ENCODE results near the gene MYO9A.
"Not testable (repeated sequence)": the region's sequence is repeated elsewhere in the genome, so short reads cannot be mapped to it uniquely, and the experiment has no call there.

Gene MYO9A

DNA sequence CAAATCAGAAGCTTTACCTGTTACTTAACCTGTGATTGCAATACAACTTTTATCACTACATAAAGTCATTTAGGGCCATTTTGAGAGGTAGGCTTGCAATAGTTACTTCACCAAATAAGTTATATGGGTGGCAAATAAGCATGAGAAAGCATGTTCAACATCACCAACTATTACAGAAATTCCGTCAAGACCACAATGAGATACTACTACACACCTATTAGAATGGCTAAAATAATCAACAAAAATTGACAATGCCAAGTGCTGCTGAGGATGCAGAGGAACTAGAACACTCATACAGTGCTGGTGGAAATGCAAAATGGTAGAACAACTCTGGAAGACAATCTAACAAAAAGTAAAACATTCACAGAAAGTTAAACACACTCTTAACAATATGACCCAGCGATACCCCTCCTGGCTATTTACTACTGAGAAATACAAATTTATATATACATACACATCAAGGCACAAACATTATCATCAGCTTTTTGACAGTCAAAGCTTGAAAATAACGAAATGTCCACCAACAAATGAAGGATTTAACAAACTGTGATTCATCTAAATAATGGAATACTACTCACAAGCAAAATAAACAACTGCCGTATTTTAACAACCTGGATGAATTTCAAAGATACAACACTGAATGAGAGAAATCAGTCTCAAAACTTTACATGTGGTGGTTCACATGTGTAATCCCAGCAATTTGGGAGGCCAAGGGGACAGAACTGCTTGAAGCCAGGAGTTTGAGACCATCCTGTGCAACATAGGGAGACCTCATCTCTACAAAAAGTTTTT lies 82.9 kb downstream of the MYO9A start:
- peak; percentile 68 for DNase-seq

DNA sequence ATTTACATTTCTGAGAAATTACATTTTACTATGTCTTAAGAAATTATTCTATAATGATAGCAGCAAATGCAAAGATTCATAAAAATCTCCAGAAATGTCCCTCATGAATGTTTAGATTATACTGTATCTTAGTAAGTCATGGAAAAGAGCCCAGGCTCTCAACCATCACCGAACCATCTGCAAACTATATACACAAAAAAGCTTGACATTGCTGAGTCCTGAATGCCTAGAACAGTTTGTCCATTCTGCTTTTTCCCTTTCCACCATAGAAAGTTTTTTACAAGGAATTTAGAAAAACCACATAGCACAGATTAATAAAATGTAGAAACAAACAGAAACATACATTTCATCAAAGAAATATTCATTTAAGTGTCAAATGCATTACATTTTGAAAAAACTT lies 83.6 kb downstream of the MYO9A start:
- peak; percentile 36 for DNase-seq

DNA sequence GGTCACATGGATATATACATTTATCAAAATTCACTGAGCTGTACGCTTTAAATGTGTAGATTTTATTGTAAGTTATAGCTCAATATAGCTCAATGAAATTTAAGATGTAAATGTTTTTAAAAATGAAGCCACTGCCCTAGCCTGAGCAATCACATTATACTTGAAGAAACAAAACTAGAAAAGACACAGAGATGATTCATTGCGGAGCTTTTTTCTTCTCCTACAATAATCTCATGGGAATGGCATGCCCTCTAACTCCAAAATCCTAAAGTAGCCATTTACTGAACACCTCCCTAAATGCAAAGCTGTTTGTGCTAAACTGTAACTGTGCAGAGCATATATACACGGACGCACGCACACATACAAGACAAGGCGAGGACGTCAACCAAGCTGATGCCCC lies 84.2 kb downstream of the MYO9A start:
- peak; percentile 73 for DNase-seq

DNA sequence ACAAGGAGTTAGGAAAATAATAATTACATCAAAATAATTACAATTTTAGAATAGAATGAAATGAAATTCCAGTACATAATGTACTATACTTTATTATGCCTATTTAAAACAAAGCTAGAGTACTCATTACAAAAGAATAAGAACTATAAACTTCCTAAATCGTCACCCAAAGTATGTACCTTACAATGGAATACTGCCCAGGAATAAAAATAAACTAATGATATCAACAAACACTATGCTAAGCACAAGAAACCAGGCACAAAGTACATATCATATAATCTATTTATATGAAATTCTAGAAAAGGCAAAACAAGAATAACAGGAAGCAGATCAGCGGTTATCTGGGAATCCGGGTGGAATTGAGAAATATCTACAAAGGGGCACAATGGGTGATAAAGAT lies 84.7 kb downstream of the MYO9A start:
- DNase-seq, result peak; percentile 12

GRCh38 chr15:72021604-72022003 lies 96.3 kb downstream of the MYO9A start:
- DNase-seq, result no peak

DNA sequence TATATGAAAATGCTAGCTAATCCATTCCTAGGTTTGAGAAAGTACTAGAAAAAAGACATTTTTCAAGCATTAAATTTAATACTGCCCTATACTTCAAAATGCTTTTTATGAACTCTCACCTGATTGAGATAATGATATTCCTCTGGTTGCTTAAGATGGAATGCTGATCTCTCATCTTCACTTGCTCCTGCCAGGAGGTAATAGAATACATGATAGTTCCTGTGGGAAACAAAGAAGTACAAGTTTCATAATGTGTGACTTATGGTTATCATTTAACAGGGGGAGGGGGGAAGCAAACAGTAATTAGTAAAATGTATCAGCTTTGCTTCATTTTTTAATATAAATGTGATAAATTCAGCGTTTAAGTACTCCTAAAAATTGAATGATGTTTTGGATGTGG lies 97.2 kb downstream of the MYO9A start:
- no peak for DNase-seq

DNA sequence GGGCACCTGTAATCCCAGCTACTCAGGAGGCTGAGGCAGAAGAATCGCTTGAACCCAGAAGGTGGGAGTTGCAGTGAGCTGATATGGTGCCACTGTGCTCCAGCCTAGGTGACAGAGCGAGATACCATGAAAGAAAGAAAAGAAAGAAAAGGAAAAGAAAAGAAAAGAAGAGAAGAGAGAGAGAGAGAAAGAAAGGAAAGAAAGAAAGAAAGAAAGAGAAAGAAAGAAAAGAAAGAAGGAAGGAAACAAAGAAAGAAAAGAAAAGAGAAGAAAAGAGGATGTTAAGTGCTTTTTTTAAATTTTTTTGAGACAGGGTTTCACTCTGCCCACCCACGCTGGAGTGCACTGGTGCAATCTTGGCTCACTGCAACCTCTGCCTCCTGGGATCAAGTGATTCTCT lies 103.4 kb downstream of the MYO9A start:
- DNase-seq, result not testable (repeated sequence)

- no peak for DNase-seq
These were observed 104.2 kb downstream of the MYO9A start for GRCh38 chr15:72013703-72014102.

- DNase-seq, result no peak
These were observed 106.5 kb downstream of the MYO9A start for GRCh38 chr15:72011302-72011942.

DNA sequence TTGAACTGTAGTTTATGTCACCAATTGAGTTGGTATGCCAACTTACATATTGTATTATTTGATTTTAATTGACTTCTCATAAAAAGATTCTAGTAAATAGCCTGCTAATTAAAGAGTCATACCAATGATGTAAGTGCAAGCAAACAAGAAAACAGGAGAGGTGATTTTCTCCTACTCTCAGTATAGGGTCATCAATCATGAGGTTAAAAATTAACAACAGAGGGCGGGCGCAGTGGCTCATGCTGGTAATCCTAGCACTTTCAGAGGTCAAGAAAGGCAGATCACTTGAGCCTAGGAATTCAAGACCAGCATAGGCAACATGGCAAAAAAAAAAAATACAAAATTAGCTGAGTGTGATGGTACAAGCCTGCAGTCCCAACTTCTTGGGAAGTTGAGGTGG lies 108.7 kb downstream of the MYO9A start:
- DNase-seq, result no peak

- no peak for DNase-seq
These were observed 111.6 kb downstream of the MYO9A start for GRCh38 chr15:72006382-72006781.

GRCh38 chr15:72005483-72005882 lies 112.5 kb downstream of the MYO9A start:
- no peak for DNase-seq

GRCh38 chr15:71999807-72000206 lies 118.1 kb downstream of the MYO9A start:
- no peak for DNase-seq

GRCh38 chr15:71998717-71999116 lies 119.2 kb downstream of the MYO9A start:
- not testable (repeated sequence) for DNase-seq

DNA sequence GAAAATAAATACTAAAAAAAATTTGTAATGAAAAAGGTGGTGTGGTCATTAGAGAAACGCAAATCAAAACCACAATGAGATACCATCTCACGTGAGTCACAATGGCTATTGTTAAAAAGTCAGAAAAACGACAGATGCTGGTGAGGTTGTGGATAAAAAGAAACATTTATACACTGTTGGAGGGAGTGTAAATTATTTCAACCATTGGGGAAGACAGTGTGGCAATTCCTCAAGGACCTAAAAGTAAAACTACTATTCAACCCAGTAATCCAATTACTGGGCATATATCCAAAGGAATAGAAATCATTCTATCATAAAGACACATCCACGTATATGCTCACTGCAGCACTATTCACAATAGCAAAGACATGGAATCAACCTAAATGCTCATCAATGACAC lies 120.3 kb downstream of the MYO9A start:
- DNase-seq, result no peak

DNA sequence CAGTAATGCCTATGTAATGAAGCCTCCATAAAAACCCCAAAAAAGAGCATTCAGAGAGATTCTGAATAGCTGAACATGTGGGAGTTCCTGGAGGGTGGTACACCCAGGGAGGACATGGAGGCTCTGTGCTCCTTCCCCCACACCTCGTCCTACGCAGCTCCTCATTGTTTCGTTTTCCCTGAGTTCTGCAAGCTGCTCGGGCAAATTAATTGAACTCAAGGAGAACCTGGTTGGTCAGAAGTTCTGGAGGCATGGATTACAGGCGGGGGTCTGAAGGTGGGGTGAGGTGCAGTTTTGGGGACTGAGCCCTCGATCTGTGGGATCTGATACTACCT lies 142.2 kb downstream of the MYO9A start:
- no peak for DNase-seq

GRCh38 chr15:71974211-71974610 lies 143.7 kb downstream of the MYO9A start:
- no peak for DNase-seq

GRCh38 chr15:71973366-71973765 lies 144.6 kb downstream of the MYO9A start:
- no peak for DNase-seq

DNA sequence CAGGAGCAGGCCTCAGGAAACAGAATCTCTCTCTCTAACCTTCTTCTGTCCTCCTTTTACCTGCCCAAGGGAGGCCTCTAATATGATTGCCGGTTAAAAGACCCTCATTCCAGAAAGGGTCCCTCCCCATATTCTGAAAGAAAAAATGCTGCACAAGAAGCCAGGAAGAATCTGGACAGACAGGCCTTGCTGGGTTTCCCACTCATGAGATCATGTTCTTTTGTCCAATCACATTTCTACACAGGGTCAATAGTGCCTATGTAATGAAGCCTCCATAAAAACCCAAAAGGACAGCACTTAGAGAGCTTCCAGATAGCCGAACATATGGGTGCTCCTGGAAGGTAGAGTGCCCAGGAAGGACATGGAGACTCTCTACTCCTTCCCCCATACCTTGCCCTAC lies 146.0 kb downstream of the MYO9A start:
- DNase-seq, result no peak

DNA sequence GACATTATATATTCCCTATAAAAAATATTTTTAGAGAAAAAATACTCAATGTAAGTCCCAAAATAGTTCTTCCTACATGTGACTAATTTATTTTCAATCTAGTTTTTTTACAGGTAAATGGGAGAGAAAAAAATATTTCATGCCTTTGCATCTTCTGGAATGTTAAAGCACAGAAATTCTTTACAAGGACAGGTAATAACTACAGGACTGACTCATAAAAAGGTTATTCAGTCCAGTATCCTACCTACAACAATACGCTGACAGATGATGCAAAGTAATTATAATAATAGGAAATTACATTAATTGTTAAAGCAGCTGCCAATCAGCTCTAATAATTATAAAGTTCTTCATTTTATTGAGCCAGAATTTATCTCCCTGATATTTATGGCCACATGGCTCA lies 147.5 kb downstream of the MYO9A start:
- DNase-seq, result no peak

DNA sequence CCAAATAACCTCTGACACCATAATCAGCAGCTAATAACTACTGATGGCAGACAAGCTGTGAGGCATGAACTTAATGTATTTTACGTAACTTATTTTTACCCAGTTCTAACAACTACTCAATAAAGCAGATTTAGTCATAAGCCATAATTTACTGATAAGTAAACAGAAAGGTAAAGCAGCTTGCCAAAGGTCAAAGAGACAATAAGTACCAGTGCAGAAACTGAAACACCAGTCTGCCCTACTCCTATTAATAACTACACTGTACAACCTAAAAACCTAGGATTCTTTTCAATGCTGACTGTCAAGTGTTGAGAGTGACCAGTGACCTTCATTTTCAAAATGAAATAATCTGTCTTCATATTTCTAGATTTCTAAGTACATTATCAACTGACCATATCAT lies 155.4 kb downstream of the MYO9A start:
- DNase-seq, result no peak

GRCh38 chr15:71957026-71957425 lies 160.9 kb downstream of the MYO9A start:
- no peak for DNase-seq

GRCh38 chr15:71951134-71951533 lies 166.8 kb downstream of the MYO9A start:
- no peak for DNase-seq

GRCh38 chr15:71945012-71945411 lies 172.9 kb downstream of the MYO9A start:
- DNase-seq, result no peak

- no peak for DNase-seq
These were observed 174.1 kb downstream of the MYO9A start for GRCh38 chr15:71943806-71944205.

All from HCEC 1CT (cell line).